Measurements from ENCODE around the gene PTX4. TPM values are rescaled to one million over a fixed set of nuclear protein-coding genes. Genes with fewer than 3 reads are reported as not detected.

Gene PTX4
- total and polyA plus RNA-seq, 2 donors (not counting 3 experiments of a cell fraction or from before 2014, with no cell fraction given): 0.31 TPM; not detected in 1

DNA sequence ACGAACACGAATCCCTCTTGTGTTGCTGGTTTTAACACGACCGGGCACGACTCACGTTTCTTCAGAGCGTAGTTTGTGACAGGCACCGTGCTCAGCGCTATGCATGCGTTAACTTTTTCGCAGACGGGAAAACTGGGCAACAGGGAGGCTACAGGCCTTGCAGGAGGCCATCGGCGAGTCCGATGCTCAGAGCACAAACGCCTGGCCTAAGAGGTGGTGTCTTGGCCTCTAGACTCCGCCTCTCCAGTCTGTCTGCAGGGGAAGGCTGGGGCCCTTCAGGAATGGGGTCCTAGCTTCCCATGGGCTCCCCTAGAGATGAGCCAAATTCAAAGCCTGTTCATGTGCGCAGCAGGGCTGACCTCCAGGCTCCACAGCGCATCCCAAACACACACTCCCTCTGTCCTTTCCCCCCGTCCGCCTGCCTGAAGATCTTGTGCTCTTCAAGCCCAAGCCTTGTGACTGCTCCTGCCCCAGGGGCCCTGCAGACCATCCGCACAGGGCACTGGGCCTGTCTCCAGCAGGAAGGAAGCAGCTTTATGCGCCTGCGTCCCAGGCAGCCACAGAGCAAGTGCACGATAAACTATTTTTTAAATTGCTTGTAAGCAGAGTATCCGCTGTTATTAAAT, 17.1 kb downstream of the PTX4 start:
- Histone ChIP-seq H3K9me1 (replicated peaks; ENCODE audit: control insufficient read depth, extremely low read depth, insufficient read depth, low read length) (no peaks in the 10 kb centered on the region), H2AFZ (ENCODE audit: low read depth, low read length) (no peak overlapping the region), H3K79me2 (ENCODE audit: control insufficient read depth, insufficient read depth, low read length) (peaks cover 29% of the 10 kb centered on the region), H3K4me1 (ENCODE audit: control insufficient read depth, extremely low read depth, insufficient read depth, low read length) (peaks cover 5% of the 10 kb centered on the region), H3K36me3 (ENCODE audit: control insufficient read depth in 2 of 2, extremely low read depth in 1 of 2, insufficient read depth in 2 of 2, low read length in 2 of 2) (no peaks in the 10 kb centered on the region), H3K9ac (replicated peaks; ENCODE audit: extremely low read depth, insufficient read depth, low read length) (no peak overlapping the region), H3K27me3 (ENCODE audit: control insufficient read depth in 2 of 2, insufficient read depth in 2 of 2, low read length in 2 of 2) (no peaks in the 10 kb centered on the region), H3K27ac (ENCODE audit: insufficient read depth, low read depth, low read length) (no peak overlapping the region), H4K20me1 (replicated peaks; ENCODE audit: control insufficient read depth, extremely low read depth, insufficient read depth, low read length) (no peaks in the 10 kb centered on the region), H3K4me3 (replicated peaks in 1 of 3; ENCODE audit: insufficient read depth in 1 of 3, low read depth in 1 of 3, low read length in 3 of 3) (no peak overlapping the region), H3K9me3 (replicated peaks; ENCODE audit: control insufficient read depth, insufficient read depth, low read length) (no peaks in the 10 kb centered on the region), H3K4me2 (ENCODE audit: insufficient read depth, low read length) (no peak overlapping the region)
- DNase-seq (ENCODE audit: low read depth, low spot score) (no peak), FAIRE-seq (no peak)
- ChIA-PET CTCF (no interaction called here), POLR2A (no interaction called here)
- intact Hi-C loops (cut with micrococcal nuclease) (no loop called here), dilution Hi-C loops (cut with MboI; ENCODE audit: extremely low pct_ligation_motif_present, low sequenced_read_pairs) (no loop called here)
- no TSS peak for BruUV-seq (replicated peaks)
- TF ChIP-seq POLR2AphosphoS5 (IDR thresholded peaks at IDR 0.05; ENCODE audit: insufficient read depth, low read depth, low read length) (no peak), JUN (IDR thresholded peaks at IDR 0.05; ENCODE audit: borderline replicate concordance, insufficient read depth, insufficient read length, low read depth) (no peak), EZH2 (IDR thresholded peaks at IDR 0.05; ENCODE audit: borderline replicate concordance, low read depth, low read length, severe bottlenecking) (no peak)
- TF ChIP-seq, protein P1, sequence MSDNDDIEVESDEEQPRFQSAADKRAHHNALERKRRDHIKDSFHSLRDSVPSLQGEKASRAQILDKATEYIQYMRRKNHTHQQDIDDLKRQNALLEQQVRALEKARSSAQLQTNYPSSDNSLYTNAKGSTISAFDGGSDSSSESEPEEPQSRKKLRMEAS (IDR thresholded peaks at IDR 0.05; ENCODE audit: insufficient read depth, insufficient read length): no peak

DNA sequence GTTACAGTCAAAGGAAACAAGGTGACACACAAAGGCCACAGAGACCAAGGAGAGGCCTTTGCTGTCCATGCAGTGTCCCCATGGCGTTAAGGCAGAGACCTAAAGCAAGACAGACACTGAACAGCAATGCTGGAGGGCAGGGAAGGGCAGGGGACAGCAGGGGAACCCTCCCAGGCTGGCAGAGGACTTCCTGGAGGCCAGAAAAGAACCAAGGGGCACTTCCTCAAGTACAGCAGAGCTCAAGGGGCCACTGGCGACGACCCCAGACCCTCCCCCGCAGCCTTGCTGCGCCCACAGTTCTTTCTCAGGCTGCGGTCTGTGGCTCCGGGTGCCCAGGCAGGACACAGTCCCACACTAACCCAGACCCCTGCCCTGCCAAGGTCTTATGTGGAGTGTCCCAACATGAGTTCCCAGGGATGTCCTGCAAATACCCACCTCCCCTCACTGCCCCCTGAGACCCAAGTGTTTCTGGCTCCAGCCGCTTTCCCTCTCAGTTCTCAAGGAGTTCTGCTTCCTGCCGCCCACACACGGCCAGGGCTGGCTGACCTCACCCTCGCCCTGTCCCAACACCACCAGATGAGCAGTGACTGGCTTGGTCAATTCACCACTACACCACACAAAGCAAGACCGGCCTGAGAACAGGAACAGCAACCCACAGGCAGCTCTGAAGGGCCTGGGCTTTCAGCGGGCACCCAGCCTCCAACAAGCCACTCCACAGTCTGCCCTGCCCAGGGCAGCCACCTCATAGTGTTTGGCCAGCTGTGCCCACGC, 18.1 kb downstream of the PTX4 start:
- DNase-seq (ENCODE audit: low read depth, low spot score): peak; percentile 22
- ChIA-PET POLR2A (no interaction called here), CTCF (no interaction called here)
- no peaks in the 10 kb centered on the region for H3K9me3 ChIP-seq (replicated peaks; ENCODE audit: control insufficient read depth, insufficient read depth, low read length)
- H4K20me1 ChIP-seq (replicated peaks; ENCODE audit: control insufficient read depth, extremely low read depth, insufficient read depth, low read length): no peaks in the 10 kb centered on the region
- dilution Hi-C loops (cut with MboI; ENCODE audit: extremely low pct_ligation_motif_present, low sequenced_read_pairs) (no loop called here), intact Hi-C loops (cut with micrococcal nuclease) (no loop called here)
- H2AFZ ChIP-seq (ENCODE audit: low read depth, low read length): no peak overlapping the region
- peaks cover 5% of the 10 kb centered on the region for H3K4me1 ChIP-seq (ENCODE audit: control insufficient read depth, extremely low read depth, insufficient read depth, low read length)
- H3K36me3 ChIP-seq (ENCODE audit: control insufficient read depth in 2 of 2, extremely low read depth in 1 of 2, insufficient read depth in 2 of 2, low read length in 2 of 2): no peaks in the 10 kb centered on the region
- no peak for FAIRE-seq
- H3K9ac ChIP-seq (replicated peaks; ENCODE audit: extremely low read depth, insufficient read depth, low read length): no peak overlapping the region
- TF ChIP-seq MYC (IDR thresholded peaks at IDR 0.05; ENCODE audit: low read depth, low read length) (no peak), JUN (IDR thresholded peaks at IDR 0.05; ENCODE audit: borderline replicate concordance, insufficient read depth, insufficient read length, low read depth) (no peak), GATA2 (IDR thresholded peaks at IDR 0.05; ENCODE audit: insufficient read depth, insufficient read length, low read depth, low read length) (no peak), CTCF (IDR thresholded peaks at IDR 0.05; ENCODE audit: extremely low read depth in 1 of 2, insufficient read depth in 1 of 2, low read depth in 1 of 2, low read length in 2 of 2) (no peak)
- TF ChIP-seq, protein P1 (IDR thresholded peaks at IDR 0.05; ENCODE audit: insufficient read depth, insufficient read length): no peak
- H3K27ac ChIP-seq (ENCODE audit: insufficient read depth, low read depth, low read length): no peak overlapping the region
- no TSS peak for BruUV-seq (replicated peaks)
- H3K4me2 ChIP-seq (ENCODE audit: insufficient read depth, low read length): no peak overlapping the region
- no peak overlapping the region for H3K4me3 ChIP-seq (replicated peaks in 1 of 3; ENCODE audit: insufficient read depth in 1 of 3, low read depth in 1 of 3, low read length in 3 of 3)
- H3K79me2 ChIP-seq (ENCODE audit: control insufficient read depth, insufficient read depth, low read length): peaks cover 29% of the 10 kb centered on the region
- no peaks in the 10 kb centered on the region for H3K27me3 ChIP-seq (ENCODE audit: control insufficient read depth in 2 of 2, insufficient read depth in 2 of 2, low read length in 2 of 2)
- no peaks in the 10 kb centered on the region for H3K9me1 ChIP-seq (replicated peaks; ENCODE audit: control insufficient read depth, extremely low read depth, insufficient read depth, low read length)

All from endothelial cell of umbilical vein (primary cell).